SU-DHL-6 (cell line): Measurements from ENCODE around the gene MECR.

ENCODE experiments used
- CTCF ChIP-seq: fragments of 200-600 bp; sonication (generic); IDR thresholded peaks from one replicate; pipeline ENCODE4 v1.5.1; 2017; ENCODE audit warnings: antibody characterized with exemption, mild to moderate bottlenecking, low read length, moderate library complexity; ENCODE audit not compliant: insufficient read depth, poor library complexity, severe bottlenecking
- EZH2phosphoT487 ChIP-seq: fragments of 200-600 bp; sonication (generic), shearing (Covaris generic); conservative IDR thresholded peaks from 2 replicates; pipeline ENCODE4 v1.6.1; 2018; ENCODE audit warnings: mild to moderate bottlenecking, antibody characterized with exemption, low read length, moderate library complexity, mixed read lengths

GRCh38 chr1:29270929-29271521 lies 40.3 kb upstream of the MECR start:
- TF ChIP-seq CTCF (no peak), EZH2phosphoT487 (no peak)
